ENCODE measurements around the gene PNPLA6. TPM values are rescaled to one million over a fixed set of nuclear protein-coding genes. Genes with fewer than 3 reads are reported as not detected.
A peak's percentile ranks its signal among the peaks of the same experiment; 100 is the strongest.

PNPLA6 gene
- total and polyA plus RNA-seq, 9 of the 15 experiments (the other 6 are each of a cell fraction or from before 2014, with no cell fraction given): 0.07 to 30.2 (median 8.3) TPM

DNA sequence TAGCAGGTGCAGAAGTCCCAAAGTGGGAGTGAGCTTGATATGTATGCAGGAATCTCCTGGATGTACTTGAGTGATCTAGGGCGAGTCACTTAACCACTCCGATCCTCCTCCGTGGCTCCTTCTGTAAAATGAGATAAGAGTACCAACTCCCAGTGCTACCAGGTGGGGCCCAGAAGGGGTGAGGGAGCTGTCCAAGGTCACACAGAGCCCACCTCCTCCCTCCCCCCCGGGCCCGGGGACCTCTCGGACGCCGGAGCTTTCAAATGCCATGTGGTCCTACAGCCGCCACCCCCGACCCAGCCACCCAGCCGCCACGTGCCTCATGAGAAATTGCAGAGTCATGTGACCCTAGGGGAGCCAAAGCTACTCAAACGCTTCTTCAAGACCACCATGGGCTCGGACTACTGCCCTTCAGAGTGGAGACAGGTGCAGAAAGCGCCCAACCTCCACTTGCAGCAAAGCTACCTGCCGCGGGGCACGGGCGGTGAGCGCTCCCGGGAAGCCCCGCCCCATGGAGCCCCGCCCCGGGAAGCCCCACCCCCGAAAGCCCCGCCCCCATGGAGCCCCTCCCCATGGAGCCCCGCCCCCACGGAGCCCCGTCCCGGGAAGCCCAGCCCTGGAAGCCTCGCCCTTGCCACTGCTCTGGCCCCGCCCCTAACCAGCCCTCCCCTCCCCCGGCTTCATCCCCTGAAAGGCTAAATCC, 29.7 kb upstream of the PNPLA6 start:
- peak; percentile 67 for ATAC-seq
- 0% methylated on average over 11 of the region's 33 CpGs for WGBS (ENCODE audit: insufficient coverage, low coverage, missing lambda C conversion rate)
- in situ Hi-C loops (cut with MboI): no loop called here
- H3K36me3 ChIP-seq (ENCODE audit: control insufficient read depth, insufficient read depth, low read length): no peaks in the 10 kb centered on the region
- TSS peak; percentile 89 for BruUV-seq (replicated peaks)
- peaks cover 18 to 47% of the 10 kb centered on the region in 2 experiments; a peak in 4 of 5 replicates for H3K4me1 ChIP-seq (replicated peaks in 1 of 2; ENCODE audit: control insufficient read depth in 2 of 2, insufficient read depth in 2 of 2, low read length in 2 of 2)
- no peaks in the 10 kb centered on the region for H3K9me1 ChIP-seq (ENCODE audit: control insufficient read depth, insufficient read depth, low read length)
- peak; percentile 82 for FAIRE-seq
- H3K9ac ChIP-seq (ENCODE audit: insufficient read depth in 1 of 2, low read depth in 2 of 2, low read length in 2 of 2): peak overlapping the region; percentile 66 to 80
- H3K4me2 ChIP-seq (ENCODE audit: insufficient read depth, low read length): peak overlapping the region; percentile 90
- H3K79me2 ChIP-seq (ENCODE audit: control insufficient read depth, insufficient read depth, low read length): no peaks in the 10 kb centered on the region
- CTCF ChIA-PET (ENCODE audit: low intra/inter-chr PET ratio): no interaction called here
- no peaks in the 10 kb centered on the region for H3K27me3 ChIP-seq (ENCODE audit: control insufficient read depth in 2 of 2, insufficient read depth in 2 of 2, low read length in 2 of 2)
- H3K27ac ChIP-seq (ENCODE audit: extremely low read depth, low read depth, low read length): peak overlapping the region; percentile 79
- H2AFZ ChIP-seq (ENCODE audit: low read depth, low read length): peak overlapping the region; percentile 97
- DNase-seq (ENCODE audit: extremely low read depth in 1 of 4, low spot score in 3 of 4): peak; percentile 79 to 95 (median 94)
- no peaks in the 10 kb centered on the region for H3K9me3 ChIP-seq (replicated peaks; ENCODE audit: control insufficient read depth, insufficient read depth, low read depth, low read length)
- H4K20me1 ChIP-seq (replicated peaks; ENCODE audit: control insufficient read depth, insufficient read depth, low read length): no peaks in the 10 kb centered on the region
- intact Hi-C loops (cut with micrococcal nuclease): no loop called here
- POLR2A ChIA-PET: interaction anchor here (0.6 to 1.6 kb wide), 3 partner anchors 8 to 122 kb away, joined by 3 to 4 read pairs (median 4); a partner anchor contains a TSS
- H3K4me3 ChIP-seq: peak overlapping the region; percentile 51
- TF ChIP-seq FOXP1 (CRISPR knock-in tag; IDR thresholded peaks at IDR 0.05): 0 out of 2 replicates have a peak, but pooled peaks have one; percentile 25
- no peak for TF ChIP-seq ZNF133 (CRISPR knock-in tag; IDR thresholded peaks at IDR 0.05)
- TF ChIP-seq MYC (IDR thresholded peaks at IDR 0.05; ENCODE audit: low read depth, low read length): peak; percentile 94
- peak; percentile 68; the same call in 1 of the 2 replicates for TF ChIP-seq MYC (CRISPR knock-in tag; IDR thresholded peaks at IDR 0.05; ENCODE audit: borderline replicate concordance, low read depth)
- TF ChIP-seq ATF7 (IDR thresholded peaks at IDR 0.05): peak; percentile 11; the same call in 1 of the 2 replicates
- peak; percentile 31 for TF ChIP-seq SMAD4 (CRISPR knock-in tag; conservative IDR thresholded peaks at IDR 0.05)
- TF ChIP-seq TCF15 (CRISPR knock-in tag; IDR thresholded peaks at IDR 0.05): no peak
- TF ChIP-seq POLR2A (conservative IDR thresholded peaks at IDR 0.05): peak; percentile 66
- TF ChIP-seq ZNF740 (CRISPR knock-in tag; IDR thresholded peaks at IDR 0.05): no peak
- TF ChIP-seq ZNF740 (tag; IDR thresholded peaks at IDR 0.05): no peak
- no peak; the same call in 1 of the 2 replicates for TF ChIP-seq TRIM28 (IDR thresholded peaks at IDR 0.05)
- peak; percentile 80 for TF ChIP-seq HDAC2 (IDR thresholded peaks at IDR 0.05)
- TF ChIP-seq, protein P1, sequence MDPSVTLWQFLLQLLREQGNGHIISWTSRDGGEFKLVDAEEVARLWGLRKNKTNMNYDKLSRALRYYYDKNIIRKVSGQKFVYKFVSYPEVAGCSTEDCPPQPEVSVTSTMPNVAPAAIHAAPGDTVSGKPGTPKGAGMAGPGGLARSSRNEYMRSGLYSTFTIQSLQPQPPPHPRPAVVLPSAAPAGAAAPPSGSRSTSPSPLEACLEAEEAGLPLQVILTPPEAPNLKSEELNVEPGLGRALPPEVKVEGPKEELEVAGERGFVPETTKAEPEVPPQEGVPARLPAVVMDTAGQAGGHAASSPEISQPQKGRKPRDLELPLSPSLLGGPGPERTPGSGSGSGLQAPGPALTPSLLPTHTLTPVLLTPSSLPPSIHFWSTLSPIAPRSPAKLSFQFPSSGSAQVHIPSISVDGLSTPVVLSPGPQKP (CRISPR knock-in tag; IDR thresholded peaks at IDR 0.05): no peak
- peak; percentile 34 for TF ChIP-seq TAL1 (IDR thresholded peaks at IDR 0.05)
- peak; percentile 28; the same call in 1 of the 2 replicates for TF ChIP-seq NCOA1 (IDR thresholded peaks at IDR 0.05; ENCODE audit: low read depth)
- TF ChIP-seq NFE2 (IDR thresholded peaks at IDR 0.05; ENCODE audit: low read depth): peak; percentile 87
- TF ChIP-seq, protein P2, sequence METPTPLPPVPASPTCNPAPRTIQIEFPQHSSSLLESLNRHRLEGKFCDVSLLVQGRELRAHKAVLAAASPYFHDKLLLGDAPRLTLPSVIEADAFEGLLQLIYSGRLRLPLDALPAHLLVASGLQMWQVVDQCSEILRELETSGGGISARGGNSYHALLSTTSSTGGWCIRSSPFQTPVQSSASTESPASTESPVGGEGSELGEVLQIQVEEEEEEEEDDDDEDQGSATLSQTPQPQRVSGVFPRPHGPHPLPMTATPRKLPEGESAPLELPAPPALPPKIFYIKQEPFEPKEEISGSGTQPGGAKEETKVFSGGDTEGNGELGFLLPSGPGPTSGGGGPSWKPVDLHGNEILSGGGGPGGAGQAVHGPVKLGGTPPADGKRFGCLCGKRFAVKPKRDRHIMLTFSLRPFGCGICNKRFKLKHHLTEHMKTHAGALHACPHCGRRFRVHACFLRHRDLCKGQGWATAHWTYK (CRISPR knock-in tag; IDR thresholded peaks at IDR 0.05): peak; percentile 53; the same call in 1 of the 2 replicates
- TF ChIP-seq, protein P3, sequence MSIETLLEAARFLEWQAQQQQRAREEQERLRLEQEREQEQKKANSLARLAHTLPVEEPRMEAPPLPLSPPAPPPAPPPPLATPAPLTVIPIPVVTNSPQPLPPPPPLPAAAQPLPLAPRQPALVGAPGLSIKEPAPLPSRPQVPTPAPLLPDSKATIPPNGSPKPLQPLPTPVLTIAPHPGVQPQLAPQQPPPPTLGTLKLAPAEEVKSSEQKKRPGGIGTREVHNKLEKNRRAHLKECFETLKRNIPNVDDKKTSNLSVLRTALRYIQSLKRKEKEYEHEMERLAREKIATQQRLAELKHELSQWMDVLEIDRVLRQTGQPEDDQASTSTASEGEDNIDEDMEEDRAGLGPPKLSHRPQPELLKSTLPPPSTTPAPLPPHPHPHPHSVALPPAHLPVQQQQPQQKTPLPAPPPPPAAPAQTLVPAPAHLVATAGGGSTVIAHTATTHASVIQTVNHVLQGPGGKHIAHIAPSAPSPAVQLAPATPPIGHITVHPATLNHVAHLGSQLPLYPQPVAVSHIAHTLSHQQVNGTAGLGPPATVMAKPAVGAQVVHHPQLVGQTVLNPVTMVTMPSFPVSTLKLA (conservative IDR thresholded peaks at IDR 0.05): peak; percentile 97 to 98
